ENCODE data around the gene DAP.
"Not testable (repeated sequence)": the region's sequence is repeated elsewhere in the genome, so short reads cannot be mapped to it uniquely, and the experiment has no call there.

DAP gene

GRCh38 chr5:10671041-10672008 is 89.7 kb downstream of the DAP start:
- TF ChIP-seq, protein P1, sequence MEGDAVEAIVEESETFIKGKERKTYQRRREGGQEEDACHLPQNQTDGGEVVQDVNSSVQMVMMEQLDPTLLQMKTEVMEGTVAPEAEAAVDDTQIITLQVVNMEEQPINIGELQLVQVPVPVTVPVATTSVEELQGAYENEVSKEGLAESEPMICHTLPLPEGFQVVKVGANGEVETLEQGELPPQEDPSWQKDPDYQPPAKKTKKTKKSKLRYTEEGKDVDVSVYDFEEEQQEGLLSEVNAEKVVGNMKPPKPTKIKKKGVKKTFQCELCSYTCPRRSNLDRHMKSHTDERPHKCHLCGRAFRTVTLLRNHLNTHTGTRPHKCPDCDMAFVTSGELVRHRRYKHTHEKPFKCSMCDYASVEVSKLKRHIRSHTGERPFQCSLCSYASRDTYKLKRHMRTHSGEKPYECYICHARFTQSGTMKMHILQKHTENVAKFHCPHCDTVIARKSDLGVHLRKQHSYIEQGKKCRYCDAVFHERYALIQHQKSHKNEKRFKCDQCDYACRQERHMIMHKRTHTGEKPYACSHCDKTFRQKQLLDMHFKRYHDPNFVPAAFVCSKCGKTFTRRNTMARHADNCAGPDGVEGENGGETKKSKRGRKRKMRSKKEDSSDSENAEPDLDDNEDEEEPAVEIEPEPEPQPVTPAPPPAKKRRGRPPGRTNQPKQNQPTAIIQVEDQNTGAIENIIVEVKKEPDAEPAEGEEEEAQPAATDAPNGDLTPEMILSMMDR (IDR thresholded peaks at IDR 0.05; ENCODE audit: insufficient read depth, missing control alignments) = no peak
- no peak for FAIRE-seq
- DNase-seq (ENCODE audit: insufficient read length, low spot score) = no peak

GRCh38 chr5:10669983-10670382 is 91.1 kb downstream of the DAP start:
- FAIRE-seq (no peak), DNase-seq (ENCODE audit: insufficient read length, low spot score) (no peak)
- TF ChIP-seq, protein P1 (IDR thresholded peaks at IDR 0.05; ENCODE audit: insufficient read depth, missing control alignments) = no peak

GRCh38 chr5:10668697-10669096 is 92.3 kb downstream of the DAP start:
- TF ChIP-seq, protein P1 (IDR thresholded peaks at IDR 0.05; ENCODE audit: insufficient read depth, missing control alignments) = no peak
- no peak for DNase-seq (ENCODE audit: insufficient read length, low spot score)
- no peak for FAIRE-seq

- DNase-seq (ENCODE audit: insufficient read length, low spot score) (no peak), FAIRE-seq (no peak)
- TF ChIP-seq, protein P1 (IDR thresholded peaks at IDR 0.05; ENCODE audit: insufficient read depth, missing control alignments) = no peak
Observed at GRCh38 chr5:10667431-10668057, 93.5 kb downstream of the DAP start.

GRCh38 chr5:10666531-10667299 is 94.3 kb downstream of the DAP start:
- DNase-seq (ENCODE audit: insufficient read length, low spot score) (no peak), FAIRE-seq (no peak)
- TF ChIP-seq, protein P1 (IDR thresholded peaks at IDR 0.05; ENCODE audit: insufficient read depth, missing control alignments) = no peak

- DNase-seq (ENCODE audit: insufficient read length, low spot score) = no peak
- no peak for FAIRE-seq
- TF ChIP-seq, protein P1 (IDR thresholded peaks at IDR 0.05; ENCODE audit: insufficient read depth, missing control alignments) = no peak
Observed at GRCh38 chr5:10665799-10666198, 95.2 kb downstream of the DAP start.

GRCh38 chr5:10664180-10664769 is 96.8 kb downstream of the DAP start:
- FAIRE-seq = not testable (repeated sequence)

More at GRCh38 chr5:10664180-10664769, 96.8 kb downstream of the DAP start:
- DNase-seq (ENCODE audit: insufficient read length, low spot score) = not testable (repeated sequence)

Data from D721Med (cell line).